ENCODE results near the gene RALB. TPM values are rescaled to one million over a fixed set of nuclear protein-coding genes. Genes with fewer than 3 reads are reported as not detected.
A peak's percentile ranks its signal among the peaks of the same experiment; 100 is the strongest.

The RALB gene
- polyA plus RNA-seq, 2 of the 4 experiments (the other 2 are of a cell fraction) = 72.9 to 76.5 TPM

- TF ChIP-seq PBX3 (IDR thresholded peaks at IDR 0.05) = no peak
- TF ChIP-seq SMC3 (IDR thresholded peaks at IDR 0.05) = no peak
- TF ChIP-seq ESRRA (IDR thresholded peaks at IDR 0.05; ENCODE audit: borderline replicate concordance, low read length) = no peak
- no peak for TF ChIP-seq RFX5 (IDR thresholded peaks at IDR 0.05)
Measured at GRCh38 chr2:120290737-120291136, 38.1 kb downstream of the RALB start (continued).

GRCh38 chr2:120291401-120292311 is 39.0 kb downstream of the RALB start:
- no peak overlapping the region for H3K4me3 ChIP-seq
- TF ChIP-seq GATA3 (IDR thresholded peaks at IDR 0.05; ENCODE audit: borderline replicate concordance) (peak; percentile 40; the same call in 1 of the 2 replicates), PHF8 (IDR thresholded peaks at IDR 0.05; ENCODE audit: borderline replicate concordance, low read depth) (no peak), CTCF (IDR thresholded peaks at IDR 0.05) (no peak), FOSB (CRISPR knock-in tag; IDR thresholded peaks at IDR 0.05) (no peak)
- CTCF ChIA-PET = interaction anchor here (0.6 to 1.9 kb wide), 9 partner anchors 9 to 488 kb away, joined by 3 to 7 read pairs (median 5); partner anchors contain the start of gene RALB
- no peak for FAIRE-seq
- H3K4me1 ChIP-seq = peaks cover 22% of the 10 kb centered on the region
- 80% methylated on average over 4 of the region's 4 CpGs for WGBS (ENCODE audit: missing lambda C conversion rate)
- H3K4me2 ChIP-seq = no peak overlapping the region
- H3K27ac ChIP-seq = no peak overlapping the region
- no peak for DNase-seq (ENCODE audit: low read depth in 1 of 2, low spot score in 1 of 2)
- POLR2A ChIA-PET = no interaction called here
- H3K9me3 ChIP-seq = no peaks in the 10 kb centered on the region
- no peak for ATAC-seq

- H3K4me1 ChIP-seq = peaks cover 5% of the 10 kb centered on the region; the same call in 1 of the 3 replicates
- 61% methylated on average over 5 of the region's 5 CpGs for WGBS (ENCODE audit: missing lambda C conversion rate)
- TF ChIP-seq EP300 (IDR thresholded peaks at IDR 0.05) (no peak), TFCP2L1 (CRISPR knock-in tag; IDR thresholded peaks at IDR 0.05) (no peak), RCOR1 (IDR thresholded peaks at IDR 0.05; ENCODE audit: low read depth, low read length) (no peak), FOSB (CRISPR knock-in tag; IDR thresholded peaks at IDR 0.05) (no peak), HOXB13 (CRISPR knock-in tag; IDR thresholded peaks at IDR 0.05; ENCODE audit: low read depth) (no peak), MAX (IDR thresholded peaks at IDR 0.05) (no peak), BHLHE40 (IDR thresholded peaks at IDR 0.05; ENCODE audit: low read depth, low read length) (no peak), RAD21 (conservative IDR thresholded peaks at IDR 0.05 in 1 of 2, IDR thresholded peaks at IDR 0.05 in 1 of 2) (no peak), FOXS1 (CRISPR knock-in tag; IDR thresholded peaks at IDR 0.05) (no peak), HMGXB4 (CRISPR knock-in tag; IDR thresholded peaks at IDR 0.05; ENCODE audit: borderline replicate concordance) (no peak), MYC (IDR thresholded peaks at IDR 0.05; ENCODE audit: borderline replicate concordance, low read length) (no peak), CBX8 (IDR thresholded peaks at IDR 0.05) (no peak), GATA3 (IDR thresholded peaks at IDR 0.05; ENCODE audit: borderline replicate concordance) (no peak), USF2 (IDR thresholded peaks at IDR 0.05) (no peak), SMC3 (IDR thresholded peaks at IDR 0.05) (no peak), EHF (CRISPR knock-in tag; IDR thresholded peaks at IDR 0.05) (no peak), TP53 (CRISPR knock-in tag; IDR thresholded peaks at IDR 0.05) (no peak), HDAC2 (IDR thresholded peaks at IDR 0.05) (no peak), RFX5 (IDR thresholded peaks at IDR 0.05) (no peak), ATOH8 (CRISPR knock-in tag; IDR thresholded peaks at IDR 0.05; ENCODE audit: low read depth) (no peak)
- no peak for ATAC-seq
- ChIA-PET POLR2A (interaction anchor here (0.8 kb wide), 1 partner anchor 41 kb away, joined by 3 read pairs; the partner anchor contains the start of gene RALB), CTCF (interaction anchor here (0.6 to 1.4 kb wide), 3 partner anchors 10 to 43 kb away, joined by 3 to 5 read pairs (median 3); no protein-coding TSS in a partner anchor)
- no peak overlapping the region for H3K4me3 ChIP-seq
- no peak overlapping the region for H3K4me2 ChIP-seq
- H3K27ac ChIP-seq = no peak overlapping the region
- FAIRE-seq = no peak
- no peaks in the 10 kb centered on the region for H3K9me3 ChIP-seq
- DNase-seq (ENCODE audit: low read depth in 1 of 2, low spot score in 1 of 2) = no peak
Measured at GRCh38 chr2:120293096-120294007, 40.7 kb downstream of the RALB start.

Data from A549 (cell line).